Left lung (tissue), 10 donors: ENCODE results near the gene ZYX. TPM values are rescaled to one million over a fixed set of nuclear protein-coding genes. Genes with fewer than 3 reads are reported as not detected.

ENCODE experiments used
- ATAC-seq: fragments of 200-7000 bp; cut with Tn5 transposase; one replicate; pipeline ENCODE4 v1.9.1; 2020; ENCODE audit warnings: moderate library complexity
- DNase-seq, 4 donors: peaks; one replicate each; pipeline ENCODE4 v3.0.0-alpha.2; 2013 to 2020
- H3K27ac ChIP-seq, 2 donors: fragments of 200-600 bp; sonication (generic) in 1 of 2; one replicate each; pipeline versions ENCODE4 v1.5.0 to v1.8.0; 2020 to 2021
- H3K27me3 ChIP-seq, 2 donors: fragments of 200-600 bp; sonication (generic) in 1 of 2; one replicate each; pipeline versions ENCODE4 v1.5.0 to v1.8.0; 2020 to 2021
- H3K36me3 ChIP-seq, 2 donors: fragments of 200-600 bp; sonication (generic) in 1 of 2; one replicate each; pipeline versions ENCODE4 v1.5.0 to v1.8.0; 2020 to 2021
- H3K4me1 ChIP-seq, 2 donors: fragments of 200-600 bp; one replicate each; pipeline ENCODE4 v1.8.0; 2021
- H3K4me3 ChIP-seq, 2 donors: fragments of 200-600 bp; sonication (generic) in 1 of 2; one replicate each; pipeline versions ENCODE4 v1.5.0 to v1.8.0; 2020 to 2021; ENCODE audit warnings: mild to moderate bottlenecking in 1 of 2
- H3K9me3 ChIP-seq, 2 donors: fragments of 200-600 bp; sonication (generic) in 1 of 2; one replicate each; pipeline versions ENCODE4 v1.5.0 to v1.8.0; 2020 to 2021
- intact Hi-C, 2 donors: fragments of 100-400 bp; cut with DNase I; formaldehyde crosslinking; loops; one replicate each; pipeline versions ENCODE4 v1.11.2 to v1.14.2; 2022
- polyA plus RNA-seq, 6 donors: library from polyadenylated mRNA; unstranded; fragments of 120-200 nt; gene quantifications; one replicate each; pipeline ENCODE4 v1.2.1, GENCODE V29; 2013; ENCODE audit not compliant: insufficient read length in 6 of 6
- total RNA-seq, 2 donors: library from RNA; stranded (reverse); fragmentation: NEBNext Ultra II Directional; extraction: Animal tissue kit (Norgen Biotek cat#: 25700); gene quantifications; one replicate each; pipeline ENCODE4 v1.2.1, GENCODE V29; 2021
- TF ChIP-seq, protein P1 (sequence below), 2 donors: fragments of 200-600 bp; sonication (generic) in 1 of 2; IDR thresholded peaks; one replicate each; pipeline versions ENCODE4 v1.5.0 to v1.8.0; 2021; ENCODE audit warnings: antibody characterized with exemption in 2 of 2
- donor health status: DM: no; HTN: yes; CAD: no.
- donor health status: DM: no; HTN: no; CAD: no.

ZYX gene
- total and polyA plus RNA-seq, 8 donors: 117 to 307 (median 182) TPM

DNA sequence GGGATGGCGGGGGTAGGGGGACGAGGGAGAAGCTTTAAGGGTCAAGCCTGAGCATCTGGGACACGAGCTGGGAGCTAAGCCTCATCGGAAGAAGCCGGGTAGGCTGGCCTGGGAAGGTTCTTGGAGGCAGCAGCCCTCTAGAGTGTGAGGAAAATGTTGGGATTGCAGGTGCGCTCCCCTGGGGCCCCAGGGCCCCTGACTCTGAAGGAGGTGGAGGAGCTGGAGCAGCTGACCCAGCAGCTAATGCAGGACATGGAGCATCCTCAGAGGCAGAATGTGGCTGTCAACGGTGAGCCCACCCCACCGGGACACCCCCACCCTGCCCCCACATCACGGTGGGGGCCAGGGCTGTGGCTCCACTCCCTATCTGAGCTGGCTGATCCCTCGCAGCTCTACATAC, 6.9 kb downstream of the ZYX start:
- Histone ChIP-seq H3K27ac (no peak overlapping the region), H3K4me1 (peaks cover 25 to 100% of the 10 kb centered on the region in 2 donors), H3K36me3 (peaks cover 0 to 78% of the 10 kb centered on the region in 2 donors), H3K9me3 (no peaks in the 10 kb centered on the region), H3K4me3 (no peak overlapping the region), H3K27me3 (no peaks in the 10 kb centered on the region)
- intact Hi-C loops: no loop called here
- TF ChIP-seq, protein P1, sequence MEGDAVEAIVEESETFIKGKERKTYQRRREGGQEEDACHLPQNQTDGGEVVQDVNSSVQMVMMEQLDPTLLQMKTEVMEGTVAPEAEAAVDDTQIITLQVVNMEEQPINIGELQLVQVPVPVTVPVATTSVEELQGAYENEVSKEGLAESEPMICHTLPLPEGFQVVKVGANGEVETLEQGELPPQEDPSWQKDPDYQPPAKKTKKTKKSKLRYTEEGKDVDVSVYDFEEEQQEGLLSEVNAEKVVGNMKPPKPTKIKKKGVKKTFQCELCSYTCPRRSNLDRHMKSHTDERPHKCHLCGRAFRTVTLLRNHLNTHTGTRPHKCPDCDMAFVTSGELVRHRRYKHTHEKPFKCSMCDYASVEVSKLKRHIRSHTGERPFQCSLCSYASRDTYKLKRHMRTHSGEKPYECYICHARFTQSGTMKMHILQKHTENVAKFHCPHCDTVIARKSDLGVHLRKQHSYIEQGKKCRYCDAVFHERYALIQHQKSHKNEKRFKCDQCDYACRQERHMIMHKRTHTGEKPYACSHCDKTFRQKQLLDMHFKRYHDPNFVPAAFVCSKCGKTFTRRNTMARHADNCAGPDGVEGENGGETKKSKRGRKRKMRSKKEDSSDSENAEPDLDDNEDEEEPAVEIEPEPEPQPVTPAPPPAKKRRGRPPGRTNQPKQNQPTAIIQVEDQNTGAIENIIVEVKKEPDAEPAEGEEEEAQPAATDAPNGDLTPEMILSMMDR (IDR thresholded peaks at IDR 0.05): no peak
- ATAC-seq: no peak
- no peak for DNase-seq

DNA sequence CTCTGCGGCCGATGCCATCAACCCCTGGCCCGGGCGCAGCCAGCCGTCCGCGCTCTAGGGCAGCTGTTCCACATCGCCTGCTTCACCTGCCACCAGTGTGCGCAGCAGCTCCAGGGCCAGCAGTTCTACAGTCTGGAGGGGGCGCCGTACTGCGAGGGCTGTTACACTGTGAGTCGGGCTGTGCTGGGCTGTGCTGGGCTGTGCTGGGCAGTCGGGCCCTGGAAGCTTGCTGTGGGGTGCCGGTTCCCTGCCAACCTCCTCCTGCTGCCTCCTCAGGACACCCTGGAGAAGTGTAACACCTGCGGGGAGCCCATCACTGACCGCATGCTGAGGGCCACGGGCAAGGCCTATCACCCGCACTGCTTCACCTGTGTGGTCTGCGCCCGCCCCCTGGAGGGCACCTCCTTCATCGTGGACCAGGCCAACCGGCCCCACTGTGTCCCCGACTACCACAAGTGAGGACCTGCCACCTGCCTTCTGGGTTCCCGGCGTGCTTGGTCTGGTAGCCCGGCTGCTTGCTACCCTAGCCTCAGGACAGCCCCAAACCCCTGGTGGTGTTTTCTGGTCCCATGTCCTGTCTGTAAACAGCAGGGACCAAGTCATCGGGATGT, 7.5 kb downstream of the ZYX start:
- intact Hi-C loops: no loop called here
- Histone ChIP-seq H3K9me3 (no peaks in the 10 kb centered on the region), H3K4me1 (peaks cover 25 to 100% of the 10 kb centered on the region in 2 donors), H3K27ac (no peak overlapping the region), H3K4me3 (no peak overlapping the region), H3K27me3 (no peaks in the 10 kb centered on the region), H3K36me3 (peaks cover 0 to 77% of the 10 kb centered on the region in 2 donors)
- peak in 2 of 4 donors; percentile 23 to 78 for DNase-seq
- ATAC-seq: no peak
- TF ChIP-seq, protein P1 (IDR thresholded peaks at IDR 0.05): no peak

- TF ChIP-seq, protein P1 (IDR thresholded peaks at IDR 0.05): no peak
- H3K36me3 ChIP-seq: peaks cover 0 to 73% of the 10 kb centered on the region in 2 donors
- peak in 1 of 4 donors; percentile 66 for DNase-seq
- H3K27me3 ChIP-seq: no peaks in the 10 kb centered on the region
- intact Hi-C loops: no loop called here
- no peaks in the 10 kb centered on the region for H3K9me3 ChIP-seq
- no peak for ATAC-seq
- H3K4me3 ChIP-seq: no peak overlapping the region
- H3K27ac ChIP-seq: no peak overlapping the region
- peaks cover 16 to 94% of the 10 kb centered on the region in 2 donors for H3K4me1 ChIP-seq
Observed at GRCh38 chr7:143389316-143390103, 8.4 kb downstream of the ZYX start.

DNA sequence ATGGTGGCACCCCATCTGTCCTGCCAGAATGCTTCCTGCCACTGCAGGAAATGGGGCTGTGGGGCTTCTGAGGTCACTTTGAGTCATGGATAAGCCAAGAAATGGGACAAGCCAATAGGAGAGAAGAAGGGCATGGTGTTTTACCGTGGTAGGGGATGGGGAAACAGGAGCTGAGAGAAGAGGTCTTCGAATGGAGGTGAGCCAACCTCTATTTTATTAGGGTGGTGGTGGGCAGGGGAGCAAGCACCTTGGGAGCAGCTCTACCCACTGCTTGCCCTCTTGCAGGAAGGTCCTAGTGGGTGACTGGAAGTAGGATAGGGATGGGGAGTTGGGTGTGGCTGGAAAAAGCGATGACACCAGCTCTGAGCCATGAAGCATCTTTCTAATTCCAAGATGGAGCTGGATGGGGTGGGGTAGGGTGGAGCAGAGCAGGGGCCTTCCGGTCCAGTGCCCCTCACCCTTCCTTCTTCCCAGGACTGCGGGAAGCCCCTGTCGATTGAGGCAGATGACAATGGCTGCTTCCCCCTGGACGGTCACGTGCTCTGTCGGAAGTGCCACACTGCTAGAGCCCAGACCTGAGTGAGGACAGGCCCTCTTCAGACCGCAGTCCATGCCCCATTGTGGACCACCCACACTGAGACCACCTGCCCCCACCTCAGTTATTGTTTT, 9.1 kb downstream of the ZYX start:
- Histone ChIP-seq H3K9me3 (no peaks in the 10 kb centered on the region), H3K27ac (peak overlapping the region; percentile 55 to 80), H3K27me3 (no peaks in the 10 kb centered on the region), H3K4me1 (peaks cover 17 to 94% of the 10 kb centered on the region in 2 donors), H3K36me3 (peaks cover 0 to 73% of the 10 kb centered on the region in 2 donors), H3K4me3 (no peak overlapping the region)
- TF ChIP-seq, protein P1 (IDR thresholded peaks at IDR 0.05): no peak
- ATAC-seq: no peak
- DNase-seq: no peak
- intact Hi-C loops: no loop called here
